ENCODE data around the gene SEPTIN12. TPM values are rescaled to one million over a fixed set of nuclear protein-coding genes. Genes with fewer than 3 reads are reported as not detected.

SEPTIN12 gene
- total and polyA plus RNA-seq, 2 of the 8 experiments (the other 6 are each of a cell fraction or from before 2014, with no cell fraction given): 0.24 TPM; not detected in 1

DNA sequence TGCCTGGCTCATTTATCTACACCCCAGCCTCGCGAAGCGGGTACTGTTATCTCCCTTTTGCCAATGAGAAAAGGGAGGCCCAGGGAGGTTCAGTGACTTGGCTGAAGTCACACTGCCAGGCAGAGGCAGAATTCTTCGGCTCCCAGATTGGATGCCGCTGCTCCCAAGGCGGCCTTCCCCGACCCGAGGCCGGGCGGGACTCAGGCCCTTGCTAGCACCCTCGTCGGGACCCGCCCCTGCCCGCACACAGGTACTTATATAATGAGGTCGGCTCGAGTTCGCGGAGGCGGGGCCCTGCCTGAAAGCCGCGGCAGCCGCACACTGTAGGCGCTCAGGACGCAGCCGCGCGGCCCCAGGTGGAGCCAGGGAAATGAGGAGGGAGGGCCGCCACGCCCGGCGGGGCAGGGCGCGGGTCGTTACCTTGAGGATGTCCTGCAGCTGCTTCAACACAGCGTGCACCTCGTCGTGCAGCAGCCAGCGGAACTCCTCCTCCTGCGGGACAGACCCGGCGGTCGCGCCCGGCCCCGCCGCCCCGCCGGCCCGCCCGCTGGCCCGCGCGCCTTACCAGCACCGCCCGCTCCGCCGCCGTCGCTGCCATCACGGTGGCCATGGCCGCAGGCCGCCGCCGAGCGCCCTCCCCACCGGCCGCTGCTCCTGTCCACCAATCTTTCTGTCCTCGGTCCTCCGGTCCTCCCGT lies 14.0 kb upstream of the SEPTIN12 start, which contains the start of gene ROGDI:
Gene ROGDI, minus strand, starts transcription at position 672 of the 697 bp plus-strand sequence. Its CDS starts 62 bp downstream, at position 610.
- CTCF ChIA-PET (ENCODE audit: partially characterized antibody): no interaction called here
- H3K27ac ChIP-seq (ENCODE audit: low read depth, low read length): peak within 1 kb of the TSS; percentile 70
- H3K79me2 ChIP-seq (ENCODE audit: control insufficient read depth in 1 of 2, insufficient read depth in 2 of 2, low read length in 2 of 2): no peaks in the 10 kb centered on the region
- no peaks in the 10 kb centered on the region for H3K79me1 ChIP-seq (ENCODE audit: low read depth, low read length)
- H4K8ac ChIP-seq (ENCODE audit: extremely low read depth, insufficient read depth, low read length): peak within 1 kb of the TSS; percentile 96
- H2BK15ac ChIP-seq (ENCODE audit: low read length): no peak within 1 kb of the TSS
- H3K4ac ChIP-seq (replicated peaks; ENCODE audit: insufficient read length, low read depth, low read length): no peak within 1 kb of the TSS
- H3K4me2 ChIP-seq (ENCODE audit: insufficient read depth in 1 of 2, low read depth in 2 of 2, low read length in 2 of 2): peak within 1 kb of the TSS; percentile 67 to 92
- peaks cover 0 to 7% of the 10 kb centered on the region in 2 experiments for H4K20me1 ChIP-seq (replicated peaks in 1 of 2; ENCODE audit: control insufficient read depth in 1 of 2, insufficient read depth in 2 of 2, low read length in 2 of 2)
- DNase-seq (ENCODE audit: low read depth in 1 of 2, low spot score in 2 of 2) (peak; percentile 70 to 88), FAIRE-seq (no peak)
- H3K4me3 ChIP-seq (ENCODE audit: extremely low read depth in 1 of 4, insufficient read depth in 2 of 4, low read depth in 3 of 4, low read length in 4 of 4): peak within 1 kb of the TSS; percentile 63 to 82 (median 78)
- no peak within 1 kb of the TSS for H3K14ac ChIP-seq (ENCODE audit: insufficient read length)
- H2AFZ ChIP-seq (ENCODE audit: low read length): 0 out of 2 replicates have a peak within 1 kb of the TSS, but pooled peaks have one; percentile 21
- H3K9me3 ChIP-seq (ENCODE audit: insufficient read depth in 2 of 2, low read depth in 1 of 2, low read length in 1 of 2): no peaks in the 10 kb centered on the region
- H3K36me3 ChIP-seq (ENCODE audit: control insufficient read depth in 2 of 4, insufficient read depth in 4 of 4, low read length in 3 of 4): peaks cover 0 to 18% (median 6%) of the 10 kb centered on the region in 4 experiments; a peak in 6 of 8 replicates
- no peak within 1 kb of the TSS for H3K23ac ChIP-seq (ENCODE audit: insufficient read length)
- POLR2A ChIA-PET (ENCODE audit: partially characterized antibody): interaction anchor here (1.0 to 2.9 kb wide), 17 partner anchors 7 to 116 kb away, joined by 3 to 21 read pairs (median 4); partner anchors contain the start of genes ANKS3, DNAAF8, NUDT16L1 and SEPTIN12
- H4K5ac ChIP-seq (ENCODE audit: insufficient read length, low read depth, low read length): peak within 1 kb of the TSS; percentile 73
- WGBS, 2 experiments (ENCODE audit: extremely low coverage in 1 of 2, insufficient coverage in 1 of 2, insufficient read length in 1 of 2, insufficient replicate concordance in 2 of 2, low coverage in 1 of 2, low lambda C conversion rate in 2 of 2, missing lambda C conversion rate in 1 of 2): 4% methylated on average over 28 of the region's 70 CpGs; no CpG with 5 or more reads in 1 of the 2 experiments
- H3K23me2 ChIP-seq (ENCODE audit: low read depth, low read length): peaks cover 8% of the 10 kb centered on the region; the same call in 1 of the 2 replicates
- no peaks in the 10 kb centered on the region for H3K27me3 ChIP-seq (replicated peaks in 1 of 4; ENCODE audit: control insufficient read depth in 3 of 4, extremely low read depth in 1 of 4, insufficient read depth in 3 of 4, low read length in 3 of 4)
- H4K91ac ChIP-seq (replicated peaks; ENCODE audit: insufficient read length, low read length): no peak within 1 kb of the TSS
- peaks cover 0 to 14% (median 8%) of the 10 kb centered on the region in 4 experiments; a peak in 4 of 7 replicates for H3K4me1 ChIP-seq (replicated peaks in 1 of 4; ENCODE audit: control insufficient read depth in 3 of 4, insufficient read depth in 4 of 4, low read length in 3 of 4)
- peak within 1 kb of the TSS; percentile 75; the same call in 1 of the 2 replicates for H2BK12ac ChIP-seq (ENCODE audit: low read depth, low read length)
- peak within 1 kb of the TSS; percentile 56 to 84 (median 68); a peak in 6 of 7 replicates for H3K9ac ChIP-seq (replicated peaks in 1 of 4; ENCODE audit: extremely low read depth in 1 of 4, low read depth in 3 of 4, low read length in 3 of 4)
- H2BK20ac ChIP-seq (ENCODE audit: low read length): no peak within 1 kb of the TSS
- peak within 1 kb of the TSS; percentile 87 for H3K18ac ChIP-seq (ENCODE audit: extremely low read depth, low read length)
- H3K56ac ChIP-seq (replicated peaks; ENCODE audit: insufficient read length, low read depth, low read length): no peak within 1 kb of the TSS
- no peak within 1 kb of the TSS for H2AK5ac ChIP-seq (ENCODE audit: low read depth, low read length)
- no peak within 1 kb of the TSS for H2BK120ac ChIP-seq (replicated peaks; ENCODE audit: low read depth, low read length)
- H2BK5ac ChIP-seq (ENCODE audit: low read depth, low read length): peak within 1 kb of the TSS; percentile 90; the same call in 1 of the 2 replicates
- TF ChIP-seq ASH2L (IDR thresholded peaks at IDR 0.05; ENCODE audit: low read length): peak; percentile 72
- TF ChIP-seq MAX (IDR thresholded peaks at IDR 0.05): no peak
- peak; percentile 13 to 43; a peak in 1 of 4 replicates for TF ChIP-seq SIN3A (conservative IDR thresholded peaks at IDR 0.05 in 1 of 2, IDR thresholded peaks at IDR 0.05 in 1 of 2; ENCODE audit: low read depth in 1 of 2, low read length in 2 of 2)
- TF ChIP-seq RBBP5 (IDR thresholded peaks at IDR 0.05; ENCODE audit: borderline replicate concordance, low read depth, low read length): no peak; the same call in 1 of the 2 replicates
- no peak; the same call in 1 of the 2 replicates for TF ChIP-seq TAF1 (IDR thresholded peaks at IDR 0.05; ENCODE audit: low read depth, low read length)
- 0 out of 2 replicates have a peak, but pooled peaks have one; percentile 53 for TF ChIP-seq PHF8 (conservative IDR thresholded peaks at IDR 0.05; ENCODE audit: low read depth, low read length)
- TF ChIP-seq SAP30 (IDR thresholded peaks at IDR 0.05; ENCODE audit: insufficient read depth, insufficient replicate concordance, low read length): peak; percentile 52
- 0 out of 2 replicates have a peak, but pooled peaks have one; percentile 27 for TF ChIP-seq RXRA (IDR thresholded peaks at IDR 0.05; ENCODE audit: insufficient read depth, low read depth, low read length)
- TF ChIP-seq, protein P1, sequence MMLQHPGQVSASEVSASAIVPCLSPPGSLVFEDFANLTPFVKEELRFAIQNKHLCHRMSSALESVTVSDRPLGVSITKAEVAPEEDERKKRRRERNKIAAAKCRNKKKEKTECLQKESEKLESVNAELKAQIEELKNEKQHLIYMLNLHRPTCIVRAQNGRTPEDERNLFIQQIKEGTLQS (IDR thresholded peaks at IDR 0.05; ENCODE audit: insufficient read depth, low read depth, low read length): no peak
- no peak for TF ChIP-seq TEAD4 (IDR thresholded peaks at IDR 0.05; ENCODE audit: low read depth, low read length)

Data from H1 (cell line).